SKM-1 (cell line): ENCODE results near the gene TBC1D5.
"Not testable (repeated sequence)": the region's sequence is repeated elsewhere in the genome, so short reads cannot be mapped to it uniquely, and the experiment has no call there.

Experiments
- DNase-seq: peaks from one replicate; lab custom pipeline; 2025; ENCODE audit not compliant: unreplicated experiment; lab: John Stamatoyannopoulos, UW

Gene TBC1D5

GRCh38 chr3:17749281-17749680, 6.8 kb upstream of the TBC1D5 start:
- DNase-seq = no peak

- no peak for DNase-seq
Measured at GRCh38 chr3:17747890-17748247, 5.4 kb upstream of the TBC1D5 start.

- DNase-seq = peak; percentile 38
Measured at GRCh38 chr3:17747174-17747889, 4.9 kb upstream of the TBC1D5 start.

- DNase-seq = no peak
Measured at GRCh38 chr3:17745894-17746293, 3.5 kb upstream of the TBC1D5 start.

- no peak for DNase-seq
Measured at GRCh38 chr3:17745301-17745700, 2.9 kb upstream of the TBC1D5 start.

GRCh38 chr3:17744693-17745092, 2.3 kb upstream of the TBC1D5 start:
- no peak for DNase-seq

GRCh38 chr3:17743658-17743995, 1.2 kb upstream of the TBC1D5 start:
- no peak for DNase-seq

- DNase-seq = no peak
Measured at GRCh38 chr3:17742880-17743657, 638 bp upstream of the TBC1D5 start.

GRCh38 chr3:17741621-17742101, 770 bp downstream of the TBC1D5 start:
- DNase-seq = peak; percentile 64

GRCh38 chr3:17740721-17741141, 1.7 kb downstream of the TBC1D5 start:
- DNase-seq = no peak

GRCh38 chr3:17738921-17739320, 3.5 kb downstream of the TBC1D5 start:
- no peak for DNase-seq

- no peak for DNase-seq
Measured at GRCh38 chr3:17738219-17738618, 4.2 kb downstream of the TBC1D5 start.

GRCh38 chr3:17737591-17737990, 4.8 kb downstream of the TBC1D5 start:
- DNase-seq = no peak

GRCh38 chr3:17735362-17735761, 7.1 kb downstream of the TBC1D5 start:
- not testable (repeated sequence) for DNase-seq

GRCh38 chr3:17733768-17734167, 8.7 kb downstream of the TBC1D5 start:
- no peak for DNase-seq

GRCh38 chr3:17733215-17733614, 9.2 kb downstream of the TBC1D5 start:
- no peak for DNase-seq

GRCh38 chr3:17730318-17730967, 12.0 kb downstream of the TBC1D5 start:
- DNase-seq = no peak

- DNase-seq = no peak
Measured at GRCh38 chr3:17726313-17726712, 16.1 kb downstream of the TBC1D5 start.

- not testable (repeated sequence) for DNase-seq
Measured at GRCh38 chr3:17725844-17726243, 16.6 kb downstream of the TBC1D5 start.

GRCh38 chr3:17724948-17725347, 17.5 kb downstream of the TBC1D5 start:
- no peak for DNase-seq

- no peak for DNase-seq
Measured at GRCh38 chr3:17724122-17724521, 18.3 kb downstream of the TBC1D5 start.

- DNase-seq = no peak
Measured at GRCh38 chr3:17717411-17717810, 25.0 kb downstream of the TBC1D5 start.
